GM15510 (cell line): Measurements from ENCODE around the gene ROBO1.

ENCODE experiments used
- POLR2A ChIP-seq: IDR thresholded peaks from 3 replicates; pipeline ENCODE4 v1.6.1; 2011; ENCODE audit warnings: borderline replicate concordance; ENCODE audit not compliant: insufficient read length; ENCODE audit errors: extremely low read depth

Gene ROBO1

DNA sequence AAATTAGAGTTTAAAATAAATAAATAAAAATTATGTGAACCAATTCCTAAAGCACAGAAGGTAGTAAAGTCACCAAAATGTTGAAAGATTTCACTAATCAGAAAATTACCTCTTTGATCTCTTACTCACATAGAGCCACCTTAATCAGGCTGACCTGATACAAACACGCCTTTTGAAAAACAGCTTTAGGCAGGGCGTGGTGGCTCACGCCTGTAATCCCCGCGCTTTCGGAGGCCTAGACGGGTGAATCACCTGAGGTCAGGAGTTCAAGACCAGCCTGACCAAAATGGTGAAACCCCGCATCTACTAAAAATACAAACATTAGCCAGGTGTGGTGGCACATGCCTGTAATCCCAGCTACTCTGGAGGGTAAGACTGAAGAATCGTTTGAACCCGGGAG is 1197.3 kb downstream of the ROBO1 start:
- no peak for TF ChIP-seq POLR2A

DNA sequence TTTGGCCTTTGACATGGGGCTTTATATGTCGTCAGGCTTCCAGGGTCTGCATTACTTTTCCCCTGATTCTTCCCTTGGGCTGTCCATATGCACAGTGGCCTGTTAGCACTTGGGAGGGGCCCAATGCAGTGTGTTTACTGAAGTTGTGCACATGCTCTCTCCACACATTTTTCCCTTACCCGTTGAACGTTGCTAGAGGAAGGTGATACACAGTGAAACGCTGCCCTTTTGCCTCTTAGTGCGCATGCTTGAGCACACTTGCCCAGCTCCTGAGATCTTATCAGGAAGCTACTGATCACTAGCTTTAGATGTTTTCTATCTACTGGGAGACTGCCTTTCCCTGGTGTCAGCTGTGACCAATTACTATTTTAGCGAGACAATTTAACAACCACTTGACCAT is 1198.0 kb downstream of the ROBO1 start:
- TF ChIP-seq POLR2A = no peak

DNA sequence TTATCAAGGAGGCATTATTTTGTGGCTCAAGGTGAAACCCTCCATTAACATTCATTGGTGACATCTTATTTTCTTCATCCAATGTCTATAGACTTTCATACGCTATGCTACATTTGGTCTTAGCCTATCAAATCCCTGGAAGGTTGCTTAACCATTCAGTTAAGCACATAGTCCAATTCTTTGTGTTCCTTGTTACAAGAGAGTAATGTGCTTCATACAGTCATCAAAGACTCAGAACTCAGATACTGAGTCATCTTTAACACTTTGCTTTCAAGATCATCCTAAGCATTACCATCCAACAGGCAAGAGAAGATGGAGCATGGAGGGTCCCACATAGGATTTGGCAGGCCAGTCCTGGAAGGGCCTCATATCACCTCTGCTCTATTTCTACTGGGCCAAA is 1202.1 kb downstream of the ROBO1 start:
- TF ChIP-seq POLR2A = no peak

DNA sequence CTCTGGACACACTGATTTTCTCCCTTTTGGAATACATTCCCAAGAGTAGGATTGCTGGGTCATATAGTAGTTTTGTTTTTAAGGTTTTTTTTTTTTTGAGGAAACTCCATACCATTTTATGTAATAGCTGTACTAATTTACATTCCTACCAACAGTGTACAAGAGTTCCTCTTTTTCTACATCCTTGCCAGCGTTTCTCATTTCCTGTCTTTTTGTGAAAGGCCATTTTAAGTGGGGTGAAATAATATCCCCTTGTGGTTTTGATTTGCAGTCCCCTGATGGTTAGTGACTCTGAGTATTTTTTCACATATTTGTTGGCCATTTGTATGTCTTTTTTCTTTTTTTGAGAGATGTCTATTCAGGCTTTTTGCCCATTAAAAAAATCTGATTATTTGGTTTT is 1205.5 kb downstream of the ROBO1 start:
- no peak for TF ChIP-seq POLR2A
